Left renal cortex interstitium (tissue), 4 donors: ENCODE results near the gene PNMA8B. TPM values are rescaled to one million over a fixed set of nuclear protein-coding genes. Genes with fewer than 3 reads are reported as not detected.

Experiments used
- DNase-seq, 4 donors: peaks; one replicate each; pipeline ENCODE4 v3.0.0-alpha.2; 2013; ENCODE audit warnings: low read depth in 4 of 4, low spot score in 2 of 4, missing footprints in 1 of 4
- polyA plus RNA-seq, 4 donors: library from polyadenylated mRNA; unstranded; fragments of 120-200 nt; gene quantifications; one replicate each; pipeline ENCODE4 v1.2.1, GENCODE V29; 2013; ENCODE audit not compliant: insufficient read length in 4 of 4

Gene PNMA8B
- polyA plus RNA-seq, 4 donors = 3.9 to 7.4 (median 5.0) TPM

- no peak for DNase-seq
Observed at GRCh38 chr19:46460981-46461380, 34.7 kb downstream of the PNMA8B start.

- no peak for DNase-seq
Observed at GRCh38 chr19:46460055-46460454, 35.6 kb downstream of the PNMA8B start.

- DNase-seq = no peak
Observed at GRCh38 chr19:46456930-46457329, 38.7 kb downstream of the PNMA8B start.

- DNase-seq = no peak
Observed at GRCh38 chr19:46454244-46454643, 41.4 kb downstream of the PNMA8B start.

- DNase-seq = no peak
Observed at GRCh38 chr19:46453661-46454060, 42.0 kb downstream of the PNMA8B start.

- no peak for DNase-seq
Observed at GRCh38 chr19:46452186-46452585, 43.5 kb downstream of the PNMA8B start.

GRCh38 chr19:46451352-46451751 is 44.3 kb downstream of the PNMA8B start:
- DNase-seq = no peak

GRCh38 chr19:46450737-46451136 is 44.9 kb downstream of the PNMA8B start:
- no peak for DNase-seq

GRCh38 chr19:46449228-46449627 is 46.4 kb downstream of the PNMA8B start:
- no peak for DNase-seq

GRCh38 chr19:46448601-46449000 is 47.1 kb downstream of the PNMA8B start:
- no peak for DNase-seq

- no peak for DNase-seq
Observed at GRCh38 chr19:46447824-46448223, 47.8 kb downstream of the PNMA8B start.

GRCh38 chr19:46447006-46447405 is 48.7 kb downstream of the PNMA8B start:
- no peak for DNase-seq

- DNase-seq = no peak
Observed at GRCh38 chr19:46446021-46446420, 49.6 kb downstream of the PNMA8B start.

- DNase-seq = no peak
Observed at GRCh38 chr19:46442808-46443450, 52.7 kb downstream of the PNMA8B start.

GRCh38 chr19:46441866-46442265 is 53.8 kb downstream of the PNMA8B start:
- DNase-seq = no peak

Other genes with a start within 250 kb of the PNMA8B start
- 10 to 100 TPM; 26.5 to 76.0 (median 49.9) TPM for gene HIF3A, start 198.8 kb downstream of the PNMA8B start, polyA plus RNA-seq
- 100 to 1,000 TPM in 2 of 4 donors, 10 to 100 TPM in 2; 92.2 to 116 (median 107) TPM for gene PPP5C, start 148.8 kb downstream of the PNMA8B start, polyA plus RNA-seq
- gene CCDC8, start 82.3 kb downstream of the PNMA8B start, polyA plus RNA-seq = 10 to 100 TPM; 52.0 to 76.4 (median 60.9) TPM
- gene PNMA8C, start 66.9 kb downstream of the PNMA8B start, polyA plus RNA-seq = under 1 TPM; 0.58 to 0.74 (median 0.69) TPM
- 10 to 100 TPM; 45.6 to 75.2 (median 50.6) TPM for gene PNMA8A, start 24.3 kb downstream of the PNMA8B start, polyA plus RNA-seq
- gene CALM3, start 105.5 kb upstream of the PNMA8B start, polyA plus RNA-seq = 100 to 1,000 TPM; 405 to 493 (median 431) TPM
- 1 to 10 TPM; 2.1 to 3.1 (median 2.5) TPM for gene PTGIR, start 129.2 kb upstream of the PNMA8B start, polyA plus RNA-seq
- 1 to 10 TPM; 1.2 to 7.7 (median 4.1) TPM for gene GNG8, start 140.3 kb upstream of the PNMA8B start, polyA plus RNA-seq
- gene DACT3, start 165.3 kb upstream of the PNMA8B start, polyA plus RNA-seq = 10 to 100 TPM; 24.0 to 33.8 (median 30.0) TPM
- 10 to 100 TPM; 31.1 to 53.7 (median 41.1) TPM for gene PRKD2, start 221.2 kb upstream of the PNMA8B start, polyA plus RNA-seq